ENCODE measurements around the gene CCDC85B.

CCDC85B gene

GRCh38 chr11:65916391-65916790, 25.9 kb downstream of the CCDC85B start:
- no peak overlapping the region for H3K4me3 ChIP-seq
- H3K9me3 ChIP-seq (ENCODE audit: low read depth, low read length): no peaks in the 10 kb centered on the region
- no peak overlapping the region for H3K9ac ChIP-seq (ENCODE audit: insufficient read length)
- no peak for DNase-seq (ENCODE audit: low read depth, low spot score)
- TF ChIP-seq FOXP2 (optimal IDR thresholded peaks at IDR 0.05; ENCODE audit: control extremely low read depth, extremely low read length, insufficient read depth) (no peak), POLR2AphosphoS5 (IDR thresholded peaks at IDR 0.05; ENCODE audit: borderline replicate concordance, low read depth, low read length) (no peak), EZH2 (IDR thresholded peaks at IDR 0.05) (no peak)
- no peaks in the 10 kb centered on the region for H3K36me3 ChIP-seq (ENCODE audit: insufficient read depth, low read length)
- H3K27ac ChIP-seq: no peak overlapping the region

GRCh38 chr11:65917077-65917433, 26.6 kb downstream of the CCDC85B start:
- H3K9ac ChIP-seq (ENCODE audit: insufficient read length): no peak overlapping the region
- no peaks in the 10 kb centered on the region for H3K9me3 ChIP-seq (ENCODE audit: low read depth, low read length)
- no peak for TF ChIP-seq FOXP2 (optimal IDR thresholded peaks at IDR 0.05; ENCODE audit: control extremely low read depth, extremely low read length, insufficient read depth)
- no peak for TF ChIP-seq EZH2 (IDR thresholded peaks at IDR 0.05)
- TF ChIP-seq POLR2AphosphoS5 (IDR thresholded peaks at IDR 0.05; ENCODE audit: borderline replicate concordance, low read depth, low read length): no peak
- DNase-seq (ENCODE audit: low read depth, low spot score): no peak
- H3K36me3 ChIP-seq (ENCODE audit: insufficient read depth, low read length): no peaks in the 10 kb centered on the region
- H3K27ac ChIP-seq: no peak overlapping the region
- no peak overlapping the region for H3K4me3 ChIP-seq

GRCh38 chr11:65917434-65918210, 27.1 kb downstream of the CCDC85B start:
- Histone ChIP-seq H3K27ac (no peak overlapping the region), H3K9me3 (ENCODE audit: low read depth, low read length) (no peaks in the 10 kb centered on the region), H3K4me3 (peak overlapping the region; percentile 98), H3K9ac (ENCODE audit: insufficient read length) (peak overlapping the region; percentile 97), H3K36me3 (ENCODE audit: insufficient read depth, low read length) (no peaks in the 10 kb centered on the region; the same call in 1 of the 2 replicates)
- DNase-seq (ENCODE audit: low read depth, low spot score): no peak
- TF ChIP-seq FOXP2 (optimal IDR thresholded peaks at IDR 0.05; ENCODE audit: control extremely low read depth, extremely low read length, insufficient read depth) (no peak), EZH2 (IDR thresholded peaks at IDR 0.05) (no peak), POLR2AphosphoS5 (IDR thresholded peaks at IDR 0.05; ENCODE audit: borderline replicate concordance, low read depth, low read length) (no peak; the same call in 1 of the 2 replicates)

- Histone ChIP-seq H3K4me3 (peak within 1 kb of the TSS; percentile 98), H3K36me3 (ENCODE audit: insufficient read depth, low read length) (no peaks in the 10 kb centered on the region; the same call in 1 of the 2 replicates), H3K9me3 (ENCODE audit: low read depth, low read length) (no peaks in the 10 kb centered on the region), H3K9ac (ENCODE audit: insufficient read length) (peak within 1 kb of the TSS; percentile 97), H3K27ac (peak within 1 kb of the TSS; percentile 85)
- TF ChIP-seq EZH2 (IDR thresholded peaks at IDR 0.05): no peak
- TF ChIP-seq POLR2AphosphoS5 (IDR thresholded peaks at IDR 0.05; ENCODE audit: borderline replicate concordance, low read depth, low read length): no peak
- no peak for TF ChIP-seq FOXP2 (optimal IDR thresholded peaks at IDR 0.05; ENCODE audit: control extremely low read depth, extremely low read length, insufficient read depth)
- DNase-seq (ENCODE audit: low read depth, low spot score): no peak
Measured at GRCh38 chr11:65918211-65919140, 28.0 kb downstream of the CCDC85B start, which contains the start of gene C11orf68. C11orf68 (minus strand) TSS chr11:65919062; CDS start chr11:65919031, 31 bp downstream.

- H3K36me3 ChIP-seq (ENCODE audit: insufficient read depth, low read length): no peaks in the 10 kb centered on the region; the same call in 1 of the 2 replicates
- H3K27ac ChIP-seq: peak within 1 kb of the TSS; percentile 85
- H3K9me3 ChIP-seq (ENCODE audit: low read depth, low read length): no peaks in the 10 kb centered on the region
- H3K4me3 ChIP-seq: peak within 1 kb of the TSS; percentile 98
- TF ChIP-seq POLR2AphosphoS5 (IDR thresholded peaks at IDR 0.05; ENCODE audit: borderline replicate concordance, low read depth, low read length): peak; percentile 36; the same call in 1 of the 2 replicates
- no peak for TF ChIP-seq FOXP2 (optimal IDR thresholded peaks at IDR 0.05; ENCODE audit: control extremely low read depth, extremely low read length, insufficient read depth)
- peak within 1 kb of the TSS; percentile 97 for H3K9ac ChIP-seq (ENCODE audit: insufficient read length)
- DNase-seq (ENCODE audit: low read depth, low spot score): peak; percentile 61
Measured at GRCh38 chr11:65919141-65919572, 28.7 kb downstream of the CCDC85B start, which contains the start of gene DRAP1. DRAP1 (plus strand) TSS chr11:65919426; CDS start chr11:65919502, 76 bp downstream.

GRCh38 chr11:65919573-65920371, 29.3 kb downstream of the CCDC85B start:
- peak overlapping the region; percentile 92 for H3K4me3 ChIP-seq
- H3K27ac ChIP-seq: no peak overlapping the region
- TF ChIP-seq EZH2 (IDR thresholded peaks at IDR 0.05) (no peak), POLR2AphosphoS5 (IDR thresholded peaks at IDR 0.05; ENCODE audit: borderline replicate concordance, low read depth, low read length) (no peak), FOXP2 (optimal IDR thresholded peaks at IDR 0.05; ENCODE audit: control extremely low read depth, extremely low read length, insufficient read depth) (no peak)
- no peak for DNase-seq (ENCODE audit: low read depth, low spot score)
- H3K9me3 ChIP-seq (ENCODE audit: low read depth, low read length): no peaks in the 10 kb centered on the region
- H3K9ac ChIP-seq (ENCODE audit: insufficient read length): peak overlapping the region; percentile 72
- no peaks in the 10 kb centered on the region; the same call in 1 of the 2 replicates for H3K36me3 ChIP-seq (ENCODE audit: insufficient read depth, low read length)

GRCh38 chr11:65920372-65920802, 29.9 kb downstream of the CCDC85B start:
- Histone ChIP-seq H3K4me3 (peak overlapping the region; percentile 92), H3K27ac (no peak overlapping the region), H3K9ac (ENCODE audit: insufficient read length) (peak overlapping the region; percentile 72), H3K9me3 (ENCODE audit: low read depth, low read length) (no peaks in the 10 kb centered on the region), H3K36me3 (ENCODE audit: insufficient read depth, low read length) (no peaks in the 10 kb centered on the region; the same call in 1 of the 2 replicates)
- TF ChIP-seq POLR2AphosphoS5 (IDR thresholded peaks at IDR 0.05; ENCODE audit: borderline replicate concordance, low read depth, low read length) (no peak), EZH2 (IDR thresholded peaks at IDR 0.05) (no peak), FOXP2 (optimal IDR thresholded peaks at IDR 0.05; ENCODE audit: control extremely low read depth, extremely low read length, insufficient read depth) (no peak)
- DNase-seq (ENCODE audit: low read depth, low spot score): no peak

All from SK-N-MC (cell line).